K562 (cell line): ENCODE measurements around the gene HNRNPDL. TPM values are rescaled to one million over a fixed set of nuclear protein-coding genes. Genes with fewer than 3 reads are reported as not detected.

Experiments used
- BRD4 ChIP-seq: fragments of 200-600 bp; sonication (generic); IDR thresholded peaks from 2 replicates; pipeline ENCODE4 v1.6.1; 2017; ENCODE audit warnings: inconsistent platforms
- CBFB ChIP-seq: sonication (generic); formaldehyde crosslinking; IDR thresholded peaks from 2 replicates; pipeline ENCODE4 v1.4.0; 2020; ENCODE audit warnings: mild to moderate bottlenecking, missing genetic modification reagents
- CBX3 ChIP-seq, 2 experiments: IDR thresholded peaks; 1 replicate in 1 of 2; 2 replicates in 1 of 2; pipeline ENCODE4 v1.6.1; 2012; ENCODE audit warnings: inconsistent platforms in 2 of 2, low read length in 2 of 2, borderline replicate concordance in 1 of 2, control low read depth in 1 of 2
- E2F6 ChIP-seq, 2 experiments: IDR thresholded peaks; 2 replicates each; pipeline ENCODE4 v1.6.1; 2011; ENCODE audit warnings: borderline replicate concordance in 1 of 2, control low read depth in 1 of 2, low read depth in 1 of 2, low read length in 1 of 2, mild to moderate bottlenecking in 1 of 2, mixed read lengths in 1 of 2, moderate library complexity in 1 of 2; ENCODE audit not compliant: insufficient read depth in 1 of 2, insufficient read length in 1 of 2, poor library complexity in 1 of 2, severe bottlenecking in 1 of 2; ENCODE audit errors: extremely low read depth in 1 of 2
- HEY1 ChIP-seq: fragments of 250-450 bp; sonication (Bioruptor Pico); IDR thresholded peaks from 2 replicates; pipeline ENCODE4 v1.5.0; 2020; ENCODE audit warnings: mild to moderate bottlenecking, moderate library complexity, borderline replicate concordance
- KLF6 ChIP-seq: fragments of 250-450 bp; sonication (Bioruptor Pico); IDR thresholded peaks from 2 replicates; pipeline ENCODE4 v1.4.0; 2020; ENCODE audit warnings: mild to moderate bottlenecking, moderate library complexity, borderline replicate concordance
- PTRF ChIP-seq: fragments of 450-650 bp; IDR thresholded peaks from 2 replicates; pipeline ENCODE4 v1.6.1; 2016; ENCODE audit warnings: mild to moderate bottlenecking, missing genetic modification characterization, missing compliant biosample characterization
- RCOR1 ChIP-seq, 2 experiments: IDR thresholded peaks; 2 replicates each; pipeline ENCODE4 v1.6.1; 2012; ENCODE audit warnings: low read depth in 2 of 2, low read length in 2 of 2, borderline replicate concordance in 1 of 2, improper control_type of control experiment in 1 of 2
- SOX6 ChIP-seq: fragments of 450-650 bp; IDR thresholded peaks from 2 replicates; pipeline ENCODE4 v1.6.1; 2014; ENCODE audit warnings: mild to moderate bottlenecking
- TAF15 ChIP-seq: fragments of 200-400 bp; formaldehyde crosslinking; IDR thresholded peaks from 2 replicates; pipeline ENCODE4 v1.6.1; 2017; ENCODE audit warnings: mild to moderate bottlenecking, low read depth, low read length, moderate library complexity
- TAF9B ChIP-seq: fragments of 450-650 bp; IDR thresholded peaks from 2 replicates; pipeline ENCODE4 v1.6.1; 2018; ENCODE audit warnings: mild to moderate bottlenecking; ENCODE audit not compliant: partially characterized antibody
- ZBED1 ChIP-seq: IDR thresholded peaks from 2 replicates; pipeline ENCODE4 v1.6.1; 2014
- ZBTB49 ChIP-seq: sonication (generic); formaldehyde crosslinking; IDR thresholded peaks from 2 replicates; pipeline ENCODE4 v1.8.0; 2022; ENCODE audit warnings: missing genetic modification reagents, mild to moderate bottlenecking, borderline replicate concordance
- ZNF124 ChIP-seq: sonication (generic); formaldehyde crosslinking; IDR thresholded peaks from 2 replicates; pipeline ENCODE4 v1.8.1; 2022; ENCODE audit warnings: missing genetic modification reagents
- ZNF282 ChIP-seq: sonication (generic); formaldehyde crosslinking; IDR thresholded peaks from 2 replicates; pipeline ENCODE4 v1.8.1; 2023; ENCODE audit warnings: missing genetic modification reagents
- ZNF3 ChIP-seq: fragments of 250-450 bp; sonication (Bioruptor Pico); IDR thresholded peaks from 2 replicates; pipeline ENCODE4 v1.5.0; 2021; ENCODE audit warnings: mild to moderate bottlenecking, moderate library complexity
- polyA plus RNA-seq, 8 experiments: library from polyadenylated mRNA; depleted of rRNA in 4 of 8; stranded (reverse) in 5 of 8; unstranded in 3 of 8; fragments of >200 nt; fragmentation: Nextera tagmentation in 2 of 8; fragmentation: Illumina TruSeq in 1 of 8; extraction: Ambion mirVana in 2 of 8; extraction: Trizol in 1 of 8; gene quantifications; 2 replicates each; pipeline versions ENCODE4 v1.2.1 to v1.2.3, GENCODE V29; 2011 to 2014; ENCODE audit warnings: inconsistent platforms in 1 of 8, missing spikeins in 1 of 8
- total RNA-seq, 7 experiments: library from RNA; depleted of rRNA in 6 of 7; stranded (reverse); fragments of >200 nt in 6 of 7; fragmentation: Illumina TruSeq in 2 of 7; extraction: Trizol in 2 of 7; gene quantifications; 2 replicates each; pipeline versions ENCODE4 v1.2.1 to v1.2.3, GENCODE V29; 2011 to 2021; ENCODE audit warnings: low replicate concordance in 1 of 7
- TF ChIP-seq, protein P1 (sequence below): fragments of 250-450 bp; sonication (Bioruptor Pico); IDR thresholded peaks from 2 replicates; pipeline ENCODE4 v1.8.0; 2021; ENCODE audit warnings: borderline replicate concordance, mild to moderate bottlenecking, moderate library complexity; ENCODE audit not compliant: poor library complexity, severe bottlenecking
- TF ChIP-seq, protein P2 (sequence below): fragments of 250-450 bp; sonication (Bioruptor Pico); IDR thresholded peaks from 2 replicates; pipeline ENCODE4 v1.5.0; 2021; ENCODE audit warnings: mild to moderate bottlenecking, borderline replicate concordance

HNRNPDL gene
- total and polyA plus RNA-seq, 9 of the 15 experiments (the other 6 are each of a cell fraction or from before 2014, with no cell fraction given) = 243 to 652 (median 351) TPM

DNA sequence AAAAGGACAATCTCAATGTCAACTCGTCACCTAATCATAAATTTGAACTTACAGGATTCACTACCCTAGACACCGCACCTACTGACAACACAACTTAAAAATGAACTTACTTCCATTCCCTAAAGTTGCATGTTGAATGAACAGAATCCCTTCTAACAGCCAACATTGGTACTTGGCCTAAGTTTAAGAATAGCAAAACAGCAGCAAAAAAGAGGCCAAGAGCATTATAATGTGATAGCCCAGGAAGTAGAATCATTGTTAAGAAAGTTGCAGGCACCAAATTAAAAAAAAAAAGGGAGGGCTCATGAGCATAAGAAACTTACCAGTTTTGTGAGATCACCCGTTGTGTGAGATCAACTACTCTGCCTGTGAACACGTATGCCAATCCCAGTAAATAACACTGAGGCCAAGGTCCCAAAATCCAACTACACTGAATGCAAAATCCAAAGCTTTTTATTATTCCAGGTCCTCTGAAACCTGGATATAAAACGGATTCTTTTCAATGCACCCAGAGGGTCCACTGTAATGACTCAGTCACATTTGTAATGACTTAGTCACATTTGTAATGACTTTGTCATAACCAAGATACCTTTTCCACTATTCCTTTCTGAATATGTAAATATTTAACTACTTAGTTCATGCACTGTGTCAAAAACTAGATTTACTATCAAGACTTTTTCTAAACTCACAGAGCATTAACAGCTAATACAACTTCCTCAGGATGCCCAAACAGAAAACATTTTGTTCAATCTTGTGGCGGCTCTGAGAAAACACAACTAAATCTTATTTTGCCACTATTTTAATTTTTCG lies 6.8 kb downstream of the HNRNPDL start (continued):
- no peak for TF ChIP-seq ZBTB49 (CRISPR knock-in tag)
- TF ChIP-seq KLF6 (CRISPR knock-in tag) = no peak
- TF ChIP-seq ZNF124 (CRISPR knock-in tag) = no peak
- TF ChIP-seq TAF9B = no peak
- no peak for TF ChIP-seq E2F6 (IDR thresholded peaks at IDR 0.05; ENCODE audit: borderline replicate concordance in 1 of 2, extremely low read depth in 1 of 2, insufficient read depth in 1 of 2, insufficient read length in 1 of 2, low read depth in 1 of 2, low read length in 1 of 2, poor library complexity in 1 of 2, severe bottlenecking in 1 of 2)
- no peak for TF ChIP-seq ZNF3 (CRISPR knock-in tag)
- TF ChIP-seq, protein P1, sequence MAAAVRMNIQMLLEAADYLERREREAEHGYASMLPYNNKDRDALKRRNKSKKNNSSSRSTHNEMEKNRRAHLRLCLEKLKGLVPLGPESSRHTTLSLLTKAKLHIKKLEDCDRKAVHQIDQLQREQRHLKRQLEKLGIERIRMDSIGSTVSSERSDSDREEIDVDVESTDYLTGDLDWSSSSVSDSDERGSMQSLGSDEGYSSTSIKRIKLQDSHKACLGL = no peak
- no peak for TF ChIP-seq SOX6
- TF ChIP-seq, protein P2, sequence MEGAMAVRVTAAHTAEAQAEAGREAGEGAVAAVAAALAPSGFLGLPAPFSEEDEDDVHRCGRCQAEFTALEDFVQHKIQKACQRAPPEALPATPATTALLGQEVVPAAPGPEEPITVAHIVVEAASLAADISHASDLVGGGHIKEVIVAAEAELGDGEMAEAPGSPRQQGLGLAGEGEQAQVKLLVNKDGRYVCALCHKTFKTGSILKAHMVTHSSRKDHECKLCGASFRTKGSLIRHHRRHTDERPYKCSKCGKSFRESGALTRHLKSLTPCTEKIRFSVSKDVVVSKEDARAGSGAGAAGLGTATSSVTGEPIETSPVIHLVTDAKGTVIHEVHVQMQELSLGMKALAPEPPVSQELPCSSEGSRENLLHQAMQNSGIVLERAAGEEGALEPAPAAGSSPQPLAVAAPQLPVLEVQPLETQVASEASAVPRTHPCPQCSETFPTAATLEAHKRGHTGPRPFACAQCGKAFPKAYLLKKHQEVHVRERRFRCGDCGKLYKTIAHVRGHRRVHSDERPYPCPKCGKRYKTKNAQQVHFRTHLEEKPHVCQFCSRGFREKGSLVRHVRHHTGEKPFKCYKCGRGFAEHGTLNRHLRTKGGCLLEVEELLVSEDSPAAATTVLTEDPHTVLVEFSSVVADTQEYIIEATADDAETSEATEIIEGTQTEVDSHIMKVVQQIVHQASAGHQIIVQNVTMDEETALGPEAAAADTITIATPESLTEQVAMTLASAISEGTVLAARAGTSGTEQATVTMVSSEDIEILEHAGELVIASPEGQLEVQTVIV (CRISPR knock-in tag) = no peak
- TF ChIP-seq CBFB (CRISPR knock-in tag) = no peak
- TF ChIP-seq CBX3 (IDR thresholded peaks at IDR 0.05; ENCODE audit: borderline replicate concordance in 1 of 2, low read length in 2 of 2) = no peak
- no peak for TF ChIP-seq TAF15
- no peak for TF ChIP-seq ZNF282 (CRISPR knock-in tag)
- TF ChIP-seq RCOR1 (IDR thresholded peaks at IDR 0.05; ENCODE audit: borderline replicate concordance in 1 of 2, low read depth in 2 of 2, low read length in 2 of 2) = no peak
- no peak for TF ChIP-seq BRD4
- TF ChIP-seq ZBED1 = no peak
- no peak for TF ChIP-seq HEY1 (CRISPR knock-in tag)
- no peak for TF ChIP-seq PTRF (tag)
